ENCODE data around the gene CEP170B.
"Not testable (repeated sequence)": the region's sequence is repeated elsewhere in the genome, so short reads cannot be mapped to it uniquely, and the experiment has no call there.

DNA sequence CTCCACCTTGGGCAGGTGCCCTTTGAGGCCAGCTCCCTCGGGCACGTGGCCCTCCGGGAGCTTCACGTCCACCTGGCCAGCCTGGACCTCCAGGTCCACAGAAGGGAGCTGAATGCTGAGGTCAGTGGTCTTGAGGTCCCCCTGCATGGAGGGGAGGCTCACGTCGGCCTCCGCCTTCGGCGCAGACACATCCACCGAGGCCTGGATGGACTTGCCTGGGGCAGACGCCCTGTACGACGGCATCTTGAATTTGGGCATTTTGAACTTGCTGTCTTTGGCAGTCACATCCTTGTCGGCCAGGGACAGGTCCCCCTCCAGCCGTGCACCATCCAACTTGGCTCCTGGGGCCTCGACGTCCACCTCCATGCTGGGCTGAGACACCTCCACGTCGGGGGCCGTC is 80.2 kb downstream of the CEP170B start:
- TF ChIP-seq EZH2 (IDR thresholded peaks at IDR 0.05; ENCODE audit: insufficient read depth, poor library complexity, severe bottlenecking); EZH2phosphoT487 (IDR thresholded peaks at IDR 0.05; ENCODE audit: insufficient read depth, low read depth): not testable (repeated sequence)

All from GM23248 (cell line).